ENCODE measurements around the gene CNOT1.
"Not testable (repeated sequence)": the region's sequence is repeated elsewhere in the genome, so short reads cannot be mapped to it uniquely, and the experiment has no call there.

CNOT1 gene

GRCh38 chr16:58638148-58639036, 8.8 kb upstream of the CNOT1 start:
- DNase-seq (ENCODE audit: low read depth in 2 of 2): no peak

GRCh38 chr16:58637021-58637420, 7.4 kb upstream of the CNOT1 start:
- not testable (repeated sequence) for DNase-seq (ENCODE audit: low read depth in 2 of 2)

- no peak for DNase-seq (ENCODE audit: low read depth in 2 of 2)
Measured at GRCh38 chr16:58636466-58636865, 6.8 kb upstream of the CNOT1 start.

GRCh38 chr16:58635502-58635901, 5.9 kb upstream of the CNOT1 start:
- no peak for DNase-seq (ENCODE audit: low read depth in 2 of 2)

- no peak for DNase-seq (ENCODE audit: low read depth in 2 of 2)
Measured at GRCh38 chr16:58634265-58634802, 4.7 kb upstream of the CNOT1 start.

- DNase-seq (ENCODE audit: low read depth in 2 of 2): peak; percentile 25 to 32
Measured at GRCh38 chr16:58628845-58629732, 537 bp downstream of the CNOT1 start.

GRCh38 chr16:58624209-58624608, 5.4 kb downstream of the CNOT1 start:
- no peak for DNase-seq (ENCODE audit: low read depth in 2 of 2)

GRCh38 chr16:58620396-58620795, 9.2 kb downstream of the CNOT1 start:
- DNase-seq (ENCODE audit: low read depth in 2 of 2): no peak

GRCh38 chr16:58615280-58615679, 14.3 kb downstream of the CNOT1 start:
- DNase-seq (ENCODE audit: low read depth in 2 of 2): no peak

- no peak for DNase-seq (ENCODE audit: low read depth in 2 of 2)
Measured at GRCh38 chr16:58614860-58615259, 14.8 kb downstream of the CNOT1 start.

GRCh38 chr16:58614212-58614611, 15.4 kb downstream of the CNOT1 start:
- no peak for DNase-seq (ENCODE audit: low read depth in 2 of 2)

GRCh38 chr16:58612965-58613364, 16.7 kb downstream of the CNOT1 start:
- DNase-seq (ENCODE audit: low read depth in 2 of 2): not testable (repeated sequence)

- no peak for DNase-seq (ENCODE audit: low read depth in 2 of 2)
Measured at GRCh38 chr16:58608601-58609136, 21.0 kb downstream of the CNOT1 start.

- DNase-seq (ENCODE audit: low read depth in 2 of 2): no peak
Measured at GRCh38 chr16:58605562-58605961, 24.1 kb downstream of the CNOT1 start.

GRCh38 chr16:58591083-58591482, 38.5 kb downstream of the CNOT1 start:
- no peak for DNase-seq (ENCODE audit: low read depth in 2 of 2)

- DNase-seq (ENCODE audit: low read depth in 2 of 2): no peak
Measured at GRCh38 chr16:58589326-58589905, 40.2 kb downstream of the CNOT1 start.

- DNase-seq (ENCODE audit: low read depth in 2 of 2): no peak
Measured at GRCh38 chr16:58588406-58588805, 41.2 kb downstream of the CNOT1 start.

GRCh38 chr16:58586340-58587030, 43.1 kb downstream of the CNOT1 start:
- no peak for DNase-seq (ENCODE audit: low read depth in 2 of 2)

- no peak for DNase-seq (ENCODE audit: low read depth in 2 of 2)
Measured at GRCh38 chr16:58584831-58585505, 44.7 kb downstream of the CNOT1 start.

GRCh38 chr16:58582971-58583765, 46.5 kb downstream of the CNOT1 start:
- no peak for DNase-seq (ENCODE audit: low read depth in 2 of 2)
